HUES6 (cell line): ENCODE data around the gene CBX7.

Experiments used
- H3K27ac ChIP-seq: 2 replicates; pipeline ENCODE4 v1.7.0; 2013; ENCODE audit warnings: low read depth, mild to moderate bottlenecking, low read length, inconsistent platforms
- H3K27me3 ChIP-seq: 2 replicates; pipeline ENCODE4 v1.6.1; 2013; ENCODE audit warnings: low read length; ENCODE audit not compliant: control insufficient read depth, insufficient read depth
- H3K36me3 ChIP-seq: 2 replicates; pipeline ENCODE4 v1.6.1; 2013; ENCODE audit warnings: low read length; ENCODE audit not compliant: control insufficient read depth, insufficient read depth
- H3K4me1 ChIP-seq: 2 replicates; pipeline ENCODE4 v1.6.1; 2013; ENCODE audit warnings: low read length; ENCODE audit not compliant: control insufficient read depth, insufficient read depth
- H3K4me3 ChIP-seq: 2 replicates; pipeline ENCODE4 v1.5.1; 2013; ENCODE audit warnings: low read depth, low read length
- H3K9ac ChIP-seq: one replicate; pipeline ENCODE4 v1.6.1; 2013; ENCODE audit warnings: mild to moderate bottlenecking, low read length
- H3K9me3 ChIP-seq: 2 replicates; pipeline ENCODE4 v1.6.1; 2013; ENCODE audit warnings: low read depth, low read length; ENCODE audit not compliant: control insufficient read depth, insufficient read depth

The CBX7 gene

GRCh38 chr22:39130152-39130704, 22.3 kb downstream of the CBX7 start:
- H3K27ac ChIP-seq = no peak overlapping the region
- H3K36me3 ChIP-seq = no peaks in the 10 kb centered on the region
- peaks cover 23% of the 10 kb centered on the region for H3K4me1 ChIP-seq
- H3K27me3 ChIP-seq = no peaks in the 10 kb centered on the region
- H3K9ac ChIP-seq = no peak overlapping the region
- H3K9me3 ChIP-seq = no peaks in the 10 kb centered on the region
- H3K4me3 ChIP-seq = no peak overlapping the region

- Histone ChIP-seq H3K9ac (no peak overlapping the region), H3K9me3 (no peaks in the 10 kb centered on the region), H3K36me3 (no peaks in the 10 kb centered on the region), H3K27me3 (no peaks in the 10 kb centered on the region), H3K4me3 (no peak overlapping the region), H3K4me1 (peaks cover 23% of the 10 kb centered on the region), H3K27ac (no peak overlapping the region)
Measured at GRCh38 chr22:39129746-39130145, 22.7 kb downstream of the CBX7 start.

GRCh38 chr22:39129081-39129480, 23.4 kb downstream of the CBX7 start:
- Histone ChIP-seq H3K4me3 (no peak overlapping the region), H3K36me3 (no peaks in the 10 kb centered on the region), H3K27ac (no peak overlapping the region), H3K4me1 (peaks cover 26% of the 10 kb centered on the region), H3K9ac (no peak overlapping the region), H3K27me3 (no peaks in the 10 kb centered on the region), H3K9me3 (no peaks in the 10 kb centered on the region)

- no peaks in the 10 kb centered on the region for H3K9me3 ChIP-seq
- no peak overlapping the region for H3K4me3 ChIP-seq
- H3K4me1 ChIP-seq = peaks cover 30% of the 10 kb centered on the region
- no peak overlapping the region for H3K27ac ChIP-seq
- H3K9ac ChIP-seq = no peak overlapping the region
- no peaks in the 10 kb centered on the region for H3K36me3 ChIP-seq
- H3K27me3 ChIP-seq = no peaks in the 10 kb centered on the region
Measured at GRCh38 chr22:39128508-39128907, 24.0 kb downstream of the CBX7 start.

DNA sequence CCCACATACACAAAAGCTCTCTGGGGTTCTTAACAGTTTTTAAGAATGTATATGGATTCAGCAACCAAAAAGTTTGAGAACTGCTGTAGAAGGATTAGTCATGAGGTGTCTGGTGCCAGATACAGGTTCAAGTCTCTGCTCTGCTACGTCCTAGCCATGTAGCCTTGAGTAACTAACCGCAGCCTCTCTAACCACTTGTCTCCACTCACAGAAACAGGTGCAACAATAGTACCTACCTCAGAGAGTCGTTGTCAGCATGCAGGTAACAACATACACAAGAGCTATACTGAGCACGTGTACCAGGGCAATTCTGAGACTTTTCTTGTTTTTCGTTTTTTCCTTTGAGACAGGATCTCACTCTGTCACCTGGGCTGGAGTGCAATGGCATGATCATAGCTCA, 26.9 kb downstream of the CBX7 start:
- Histone ChIP-seq H3K4me1 (peaks cover 14% of the 10 kb centered on the region; the same call in 1 of the 2 replicates), H3K36me3 (no peaks in the 10 kb centered on the region), H3K9ac (no peak overlapping the region), H3K4me3 (no peak overlapping the region), H3K9me3 (no peaks in the 10 kb centered on the region), H3K27ac (no peak overlapping the region), H3K27me3 (no peaks in the 10 kb centered on the region)

- H3K4me1 ChIP-seq = peaks cover 8% of the 10 kb centered on the region; the same call in 1 of the 2 replicates
- no peak overlapping the region for H3K4me3 ChIP-seq
Measured at GRCh38 chr22:39123751-39124581, 28.5 kb downstream of the CBX7 start.

GRCh38 chr22:39122772-39123470, 29.6 kb downstream of the CBX7 start:
- Histone ChIP-seq H3K4me1 (peaks cover 10% of the 10 kb centered on the region), H3K9ac (no peak overlapping the region)

More at GRCh38 chr22:39123751-39124581, 28.5 kb downstream of the CBX7 start:
- no peak overlapping the region for H3K9ac ChIP-seq
- H3K27ac ChIP-seq = no peak overlapping the region
- no peaks in the 10 kb centered on the region for H3K36me3 ChIP-seq
- H3K9me3 ChIP-seq = no peaks in the 10 kb centered on the region
- H3K27me3 ChIP-seq = no peaks in the 10 kb centered on the region

DNA sequence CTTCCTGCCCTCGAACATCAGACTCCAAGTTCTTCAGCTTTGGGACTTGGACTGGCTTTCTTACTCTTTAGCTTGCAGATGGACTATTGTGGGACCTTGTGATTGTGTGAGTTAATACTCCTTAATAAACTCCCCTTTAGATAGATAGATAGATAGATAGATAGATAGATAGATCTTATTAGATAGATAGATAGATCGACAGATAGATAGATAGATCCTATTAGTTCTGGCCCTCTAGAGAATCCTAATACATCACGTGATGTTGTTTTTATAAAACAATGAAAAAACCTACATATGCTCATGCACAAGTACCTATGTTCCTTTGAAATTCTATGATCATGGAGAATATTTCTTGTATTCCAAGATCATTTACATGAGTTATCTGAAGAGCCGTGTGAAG, 31.5 kb downstream of the CBX7 start:
- H3K27ac ChIP-seq = no peak overlapping the region
- H3K9me3 ChIP-seq = no peaks in the 10 kb centered on the region
- no peak overlapping the region for H3K4me3 ChIP-seq
- no peaks in the 10 kb centered on the region for H3K36me3 ChIP-seq
- peaks cover 18% of the 10 kb centered on the region for H3K4me1 ChIP-seq
- H3K9ac ChIP-seq = no peak overlapping the region
- H3K27me3 ChIP-seq = no peaks in the 10 kb centered on the region

More at GRCh38 chr22:39122772-39123470, 29.6 kb downstream of the CBX7 start:
- Histone ChIP-seq H3K27me3 (no peaks in the 10 kb centered on the region), H3K36me3 (no peaks in the 10 kb centered on the region), H3K4me3 (no peak overlapping the region), H3K27ac (no peak overlapping the region), H3K9me3 (no peaks in the 10 kb centered on the region)

DNA sequence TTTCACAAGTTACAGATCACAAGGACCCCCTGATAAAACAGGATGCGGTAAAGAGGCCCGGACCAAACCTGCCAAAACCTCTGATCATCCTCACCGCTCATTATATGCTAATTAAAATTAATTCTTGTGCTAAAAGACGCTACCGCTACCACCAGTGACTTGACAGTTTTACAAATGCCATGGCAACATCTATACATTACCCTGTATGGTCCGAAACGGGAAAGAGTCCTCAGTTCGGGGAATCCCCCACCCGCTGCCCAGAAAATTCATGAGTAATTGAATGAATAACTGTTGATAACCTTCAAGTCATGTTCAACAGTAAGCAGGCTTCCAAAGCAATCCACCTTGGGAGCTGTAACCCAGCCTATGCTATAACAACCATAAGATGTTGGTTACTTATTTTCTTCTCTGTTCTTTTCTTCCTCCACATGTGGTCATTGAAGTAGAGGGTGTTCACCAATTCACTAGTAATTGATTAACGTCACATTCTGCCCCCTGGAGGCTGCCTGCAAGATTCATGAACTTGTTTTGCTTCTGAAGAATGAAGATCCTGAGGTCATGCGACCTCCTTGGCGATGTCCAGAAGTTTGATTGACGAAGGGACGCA, 34.8 kb downstream of the CBX7 start:
- Histone ChIP-seq H3K4me1 (peaks cover 32% of the 10 kb centered on the region), H3K9ac (no peak overlapping the region), H3K9me3 (no peaks in the 10 kb centered on the region), H3K4me3 (no peak overlapping the region), H3K36me3 (no peaks in the 10 kb centered on the region), H3K27ac (no peak overlapping the region), H3K27me3 (no peaks in the 10 kb centered on the region)

- Histone ChIP-seq H3K27me3 (no peaks in the 10 kb centered on the region), H3K36me3 (no peaks in the 10 kb centered on the region), H3K4me3 (no peak overlapping the region), H3K4me1 (peaks cover 34% of the 10 kb centered on the region), H3K27ac (no peak overlapping the region), H3K9ac (no peak overlapping the region), H3K9me3 (no peaks in the 10 kb centered on the region)
Measured at GRCh38 chr22:39115977-39116621, 36.4 kb downstream of the CBX7 start.
